ENCODE data around the gene NEURL2.
A peak's percentile ranks its signal among the peaks of the same experiment; 100 is the strongest.

The NEURL2 gene

GRCh38 chr20:45890077-45890984, 677 bp downstream of the NEURL2 start:
- TF ChIP-seq, protein P1, sequence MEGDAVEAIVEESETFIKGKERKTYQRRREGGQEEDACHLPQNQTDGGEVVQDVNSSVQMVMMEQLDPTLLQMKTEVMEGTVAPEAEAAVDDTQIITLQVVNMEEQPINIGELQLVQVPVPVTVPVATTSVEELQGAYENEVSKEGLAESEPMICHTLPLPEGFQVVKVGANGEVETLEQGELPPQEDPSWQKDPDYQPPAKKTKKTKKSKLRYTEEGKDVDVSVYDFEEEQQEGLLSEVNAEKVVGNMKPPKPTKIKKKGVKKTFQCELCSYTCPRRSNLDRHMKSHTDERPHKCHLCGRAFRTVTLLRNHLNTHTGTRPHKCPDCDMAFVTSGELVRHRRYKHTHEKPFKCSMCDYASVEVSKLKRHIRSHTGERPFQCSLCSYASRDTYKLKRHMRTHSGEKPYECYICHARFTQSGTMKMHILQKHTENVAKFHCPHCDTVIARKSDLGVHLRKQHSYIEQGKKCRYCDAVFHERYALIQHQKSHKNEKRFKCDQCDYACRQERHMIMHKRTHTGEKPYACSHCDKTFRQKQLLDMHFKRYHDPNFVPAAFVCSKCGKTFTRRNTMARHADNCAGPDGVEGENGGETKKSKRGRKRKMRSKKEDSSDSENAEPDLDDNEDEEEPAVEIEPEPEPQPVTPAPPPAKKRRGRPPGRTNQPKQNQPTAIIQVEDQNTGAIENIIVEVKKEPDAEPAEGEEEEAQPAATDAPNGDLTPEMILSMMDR (IDR thresholded peaks at IDR 0.05; ENCODE audit: insufficient read depth, low read length, missing control alignments) = peak; percentile 91
- DNase-seq (ENCODE audit: low read depth, low spot score) = no peak
- POLR2A ChIA-PET = interaction anchor here (0.7 to 2.8 kb wide), 5 partner anchors 9 to 553 kb away, joined by 3 to 21 read pairs (median 4); partner anchors contain the start of genes PCIF1 and ZSWIM1
- peak overlapping the region; percentile 80 for H3K4me3 ChIP-seq (ENCODE audit: low read depth, low read length)
- CTCF ChIA-PET = interaction anchor here (0.6 to 5.3 kb wide), 31 partner anchors 9 to 97 kb away, joined by 3 to 50 read pairs (median 5); partner anchors contain the start of genes ACOT8, PCIF1, ZSWIM1 and ZSWIM3

DNA sequence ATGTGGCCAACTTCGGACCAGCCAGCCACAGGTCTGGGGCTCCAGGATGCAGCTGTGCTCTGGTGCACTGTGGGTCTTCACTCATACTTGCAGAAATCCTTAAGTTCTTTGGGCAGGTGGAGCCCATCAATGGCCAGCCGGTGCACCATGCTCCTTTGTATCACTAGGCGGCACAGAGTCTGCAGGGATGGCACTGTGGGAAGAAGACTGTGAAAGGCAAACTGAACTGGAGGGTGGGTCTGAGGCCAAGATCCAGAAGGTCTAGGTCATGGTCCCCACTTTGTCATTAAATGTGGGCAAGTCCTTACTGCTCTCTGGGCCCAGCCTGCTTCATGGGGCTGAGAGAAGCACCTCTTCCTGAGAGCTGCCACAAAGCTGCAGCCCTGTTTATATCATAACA, 2.3 kb downstream of the NEURL2 start:
- CTCF ChIA-PET = interaction anchor here (1.3 to 5.3 kb wide), 6 partner anchors 11 to 90 kb away, joined by 3 to 43 read pairs (median 16); no protein-coding TSS in a partner anchor
- POLR2A ChIA-PET = interaction anchor here (2.8 kb wide), 1 partner anchor 7 kb away, joined by 21 read pairs; the partner anchor contains the start of gene ZSWIM1
- TF ChIP-seq, protein P1 (IDR thresholded peaks at IDR 0.05; ENCODE audit: insufficient read depth, low read length, missing control alignments) = no peak
- no peak for DNase-seq (ENCODE audit: low read depth, low spot score)
- H3K4me3 ChIP-seq (ENCODE audit: low read depth, low read length) = no peak overlapping the region

GRCh38 chr20:45887346-45887715, 3.7 kb downstream of the NEURL2 start, which contains the start of gene SPATA25:
TSS of gene SPATA25 (minus strand) at chr20:45887622. CDS start at chr20:45887590, 32 bp downstream.
- TF ChIP-seq, protein P1 (IDR thresholded peaks at IDR 0.05; ENCODE audit: insufficient read depth, low read length, missing control alignments) = no peak
- ChIA-PET CTCF (interaction anchor here (5.3 kb wide), 1 partner anchor 82 kb away, joined by 43 read pairs; no protein-coding TSS in a partner anchor), POLR2A (no interaction called here)
- H3K4me3 ChIP-seq (ENCODE audit: low read depth, low read length) = no peak within 1 kb of the TSS
- no peak for DNase-seq (ENCODE audit: low read depth, low spot score)

DNA sequence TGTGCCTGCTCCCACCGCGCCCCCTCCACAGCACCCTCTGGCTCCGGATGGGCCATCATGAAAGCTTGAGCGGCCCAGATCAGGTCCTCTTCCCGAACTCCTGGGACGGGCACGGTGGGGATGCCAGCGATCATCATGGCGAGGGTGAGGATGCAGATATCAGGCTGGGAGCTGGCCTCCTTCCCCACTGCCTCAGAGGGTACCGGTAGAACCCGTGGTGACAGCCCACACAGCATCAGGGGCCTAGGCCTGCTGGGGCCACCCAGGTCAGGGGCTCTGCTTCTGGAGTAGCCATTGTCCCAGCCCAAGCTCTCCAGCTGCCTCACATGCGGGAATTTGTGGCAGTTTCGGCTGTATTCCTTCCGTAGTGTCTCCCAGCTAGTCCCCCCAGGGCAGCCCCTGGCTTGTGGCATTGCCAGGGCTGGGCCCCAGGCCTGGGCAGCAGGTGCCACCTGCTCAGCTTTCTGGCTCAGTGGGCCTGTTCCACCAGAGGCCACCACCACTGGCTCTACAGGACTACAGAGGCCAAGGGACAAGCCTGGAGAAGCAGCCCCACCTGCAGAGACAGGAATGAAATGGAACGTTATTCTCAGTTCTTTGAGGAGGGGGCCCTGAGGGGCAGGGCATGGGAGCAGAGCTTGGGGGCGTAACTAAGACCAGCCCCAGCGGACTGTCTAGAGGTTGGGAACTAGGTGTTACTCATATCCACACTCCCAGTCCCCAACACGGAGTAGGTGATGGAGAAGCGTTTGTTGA, 4.2 kb downstream of the NEURL2 start:
- POLR2A ChIA-PET = no interaction called here

DNA sequence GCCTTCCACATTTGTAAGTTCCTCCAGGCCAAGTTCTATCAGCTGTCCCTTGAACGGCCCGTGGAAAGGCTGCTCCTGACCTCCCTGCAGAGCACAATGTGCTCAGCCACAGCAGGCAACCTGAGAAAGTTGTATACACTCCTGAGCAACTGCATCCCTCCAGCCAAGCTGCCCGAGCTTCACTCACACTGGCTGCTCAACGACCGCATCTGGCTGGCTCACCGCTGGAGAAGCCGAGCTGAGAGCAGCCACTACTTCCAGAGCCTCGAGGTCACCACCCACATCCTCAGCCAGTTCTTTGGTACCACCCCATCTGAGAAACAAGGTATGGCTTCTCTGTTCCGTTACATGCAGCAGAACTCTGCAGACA, 7.9 kb downstream of the NEURL2 start:
- DNase-seq (ENCODE audit: low read depth, low spot score) = no peak
- ChIA-PET POLR2A (no interaction called here), CTCF (interaction anchor here (3.4 kb wide), 1 partner anchor 87 kb away, joined by 18 read pairs; no protein-coding TSS in a partner anchor)
- no peak overlapping the region for H3K4me3 ChIP-seq (ENCODE audit: low read depth, low read length)
- TF ChIP-seq, protein P1 (IDR thresholded peaks at IDR 0.05; ENCODE audit: insufficient read depth, low read length, missing control alignments) = no peak

More for the DNA sequence above, 4.2 kb downstream of the NEURL2 start:
- no peak overlapping the region for H3K4me3 ChIP-seq (ENCODE audit: low read depth, low read length)
- CTCF ChIA-PET = interaction anchor here (1.0 to 1.1 kb wide), 2 partner anchors 47 to 88 kb away, joined by 3 read pairs; no protein-coding TSS in a partner anchor
- no peak for DNase-seq (ENCODE audit: low read depth, low spot score)
- TF ChIP-seq, protein P1 (IDR thresholded peaks at IDR 0.05; ENCODE audit: insufficient read depth, low read length, missing control alignments) = no peak
